ENCODE data around the gene LPP. TPM values are rescaled to one million over a fixed set of nuclear protein-coding genes. Genes with fewer than 3 reads are reported as not detected.
A peak's percentile ranks its signal among the peaks of the same experiment; 100 is the strongest.

The LPP gene
- total and polyA plus RNA-seq, 2 of the 13 experiments (the other 11 are each of a cell fraction or from before 2014, with no cell fraction given) = 19.2 to 29.9 TPM

DNA sequence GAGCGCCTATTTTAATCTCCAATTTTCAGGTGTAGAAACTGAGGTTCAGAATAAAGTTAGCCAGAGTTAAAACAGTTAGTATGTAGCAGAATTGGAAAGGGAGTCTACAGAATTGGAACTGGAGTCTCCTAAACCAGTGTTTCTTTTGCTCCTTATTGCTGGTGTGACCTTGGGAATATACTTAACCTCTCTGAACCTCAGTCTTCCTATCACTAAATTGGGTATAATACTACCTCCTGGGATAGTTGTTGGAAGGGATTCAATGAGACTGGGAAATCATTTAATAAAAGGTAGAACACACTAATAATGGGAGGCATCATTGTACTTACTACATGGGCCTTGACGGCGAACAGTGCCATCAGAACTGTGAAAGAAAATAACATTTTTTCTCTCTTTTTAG lies 55.1 kb downstream of the LPP start:
- in situ Hi-C loops (cut with HindIII; ENCODE audit: extremely low pct_ligation_motif_present, low pct_unique_long_range_greater_than_20kb) = loop anchor here (25.0 kb wide), 1 partner anchor 753 kb away; no protein-coding TSS in a partner anchor
- WGBS (ENCODE audit: low lambda C conversion rate) = 64% methylated on average over 3 of the region's 3 CpGs
- intact Hi-C loops (cut with micrococcal nuclease; ENCODE audit: unreplicated experiment) = loop anchor here (5.0 kb wide), 1 partner anchor 52 kb away; no protein-coding TSS in a partner anchor
- peaks cover 60% of the 10 kb centered on the region for H3K4me1 ChIP-seq (ENCODE audit: insufficient read depth, low read length)
- H3K27ac ChIP-seq (ENCODE audit: extremely low read length, insufficient read depth, low read length) = no peak overlapping the region
- H2AFZ ChIP-seq (ENCODE audit: low read length) = no peak overlapping the region
- ATAC-seq = no peak
- H3K36me3 ChIP-seq (replicated peaks in 1 of 2; ENCODE audit: control insufficient read depth in 1 of 2, insufficient read depth in 2 of 2, low read length in 2 of 2) = peaks cover 3 to 14% of the 10 kb centered on the region in 2 experiments; a peak in 2 of 5 replicates
- BruUV-seq (replicated peaks) = no TSS peak
- no peaks in the 10 kb centered on the region for H3K9me3 ChIP-seq (ENCODE audit: low read length)
- H3K4me2 ChIP-seq (ENCODE audit: low read depth, low read length) = no peak overlapping the region
- H3K27me3 ChIP-seq (ENCODE audit: control insufficient read depth in 1 of 2, insufficient read depth in 2 of 2, low read length in 2 of 2) = no peaks in the 10 kb centered on the region
- CTCF ChIA-PET (ENCODE audit: low intra/inter-chr PET ratio, low total read pairs) = no interaction called here
- peaks cover 73% of the 10 kb centered on the region for H3K79me2 ChIP-seq (ENCODE audit: insufficient read depth, low read length)
- DNase-seq (ENCODE audit: low spot score) = no peak
- POLR2A ChIA-PET = no interaction called here
- peak; percentile 72 for TF ChIP-seq ZNF629 (CRISPR knock-in tag; conservative IDR thresholded peaks at IDR 0.05)
- TF ChIP-seq, protein P1, sequence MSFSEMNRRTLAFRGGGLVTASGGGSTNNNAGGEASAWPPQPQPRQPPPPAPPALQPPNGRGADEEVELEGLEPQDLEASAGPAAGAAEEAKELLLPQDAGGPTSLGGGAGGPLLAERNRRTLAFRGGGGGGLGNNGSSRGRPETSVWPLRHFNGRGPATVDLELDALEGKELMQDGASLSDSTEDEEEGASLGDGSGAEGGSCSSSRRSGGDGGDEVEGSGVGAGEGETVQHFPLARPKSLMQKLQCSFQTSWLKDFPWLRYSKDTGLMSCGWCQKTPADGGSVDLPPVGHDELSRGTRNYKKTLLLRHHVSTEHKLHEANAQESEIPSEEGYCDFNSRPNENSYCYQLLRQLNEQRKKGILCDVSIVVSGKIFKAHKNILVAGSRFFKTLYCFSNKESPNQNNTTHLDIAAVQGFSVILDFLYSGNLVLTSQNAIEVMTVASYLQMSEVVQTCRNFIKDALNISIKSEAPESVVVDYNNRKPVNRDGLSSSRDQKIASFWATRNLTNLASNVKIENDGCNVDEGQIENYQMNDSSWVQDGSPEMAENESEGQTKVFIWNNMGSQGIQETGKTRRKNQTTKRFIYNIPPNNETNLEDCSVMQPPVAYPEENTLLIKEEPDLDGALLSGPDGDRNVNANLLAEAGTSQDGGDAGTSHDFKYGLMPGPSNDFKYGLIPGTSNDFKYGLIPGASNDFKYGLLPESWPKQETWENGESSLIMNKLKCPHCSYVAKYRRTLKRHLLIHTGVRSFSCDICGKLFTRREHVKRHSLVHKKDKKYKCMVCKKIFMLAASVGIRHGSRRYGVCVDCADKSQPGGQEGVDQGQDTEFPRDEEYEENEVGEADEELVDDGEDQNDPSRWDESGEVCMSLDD (CRISPR knock-in tag; IDR thresholded peaks at IDR 0.05; ENCODE audit: borderline replicate concordance) = no peak
- H4K20me1 ChIP-seq (ENCODE audit: insufficient read depth, low read length) = no peaks in the 10 kb centered on the region
- no peak overlapping the region for H3K9ac ChIP-seq (ENCODE audit: insufficient read depth, low read depth, low read length)
- no peak for FAIRE-seq
- no peak overlapping the region for H3K4me3 ChIP-seq (replicated peaks in 1 of 3; ENCODE audit: insufficient read depth in 1 of 3, low read depth in 2 of 3, low read length in 3 of 3)

DNA sequence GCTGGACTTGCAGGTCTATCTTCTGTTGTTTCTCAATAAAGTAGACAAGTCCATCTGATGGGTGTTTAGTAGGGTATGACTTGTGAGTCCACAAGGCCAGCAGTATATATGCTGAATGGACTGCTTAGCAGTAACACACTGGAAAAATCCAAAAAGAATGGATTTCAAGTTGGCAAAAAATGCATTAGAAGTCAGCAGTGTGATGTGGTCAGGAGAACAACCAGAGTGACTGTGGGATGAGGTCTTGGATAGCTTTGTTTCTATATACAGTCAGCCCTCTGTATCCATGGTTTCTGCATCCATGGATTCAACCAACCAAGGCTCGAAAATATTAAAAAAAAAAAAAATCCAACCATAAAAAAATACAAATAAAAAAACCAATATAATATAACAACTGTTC lies 55.8 kb downstream of the LPP start:
- Histone ChIP-seq H3K9ac (ENCODE audit: insufficient read depth, low read depth, low read length) (no peak overlapping the region), H3K27ac (ENCODE audit: extremely low read length, insufficient read depth, low read length) (no peak overlapping the region), H3K79me2 (ENCODE audit: insufficient read depth, low read length) (peaks cover 70% of the 10 kb centered on the region), H3K4me3 (replicated peaks in 1 of 3; ENCODE audit: insufficient read depth in 1 of 3, low read depth in 2 of 3, low read length in 3 of 3) (no peak overlapping the region), H3K4me1 (ENCODE audit: insufficient read depth, low read length) (peaks cover 67% of the 10 kb centered on the region), H3K36me3 (replicated peaks in 1 of 2; ENCODE audit: control insufficient read depth in 1 of 2, insufficient read depth in 2 of 2, low read length in 2 of 2) (peaks cover 3 to 14% of the 10 kb centered on the region in 2 experiments; a peak in 2 of 5 replicates), H3K27me3 (ENCODE audit: control insufficient read depth in 1 of 2, insufficient read depth in 2 of 2, low read length in 2 of 2) (no peaks in the 10 kb centered on the region), H3K9me3 (ENCODE audit: low read length) (no peaks in the 10 kb centered on the region), H3K4me2 (ENCODE audit: low read depth, low read length) (no peak overlapping the region), H2AFZ (ENCODE audit: low read length) (no peak overlapping the region), H4K20me1 (ENCODE audit: insufficient read depth, low read length) (no peaks in the 10 kb centered on the region)
- TF ChIP-seq ZNF530 (CRISPR knock-in tag; IDR thresholded peaks at IDR 0.05; ENCODE audit: low read depth) = no peak
- no peak for DNase-seq (ENCODE audit: low spot score)
- ATAC-seq = no peak
- no TSS peak for BruUV-seq (replicated peaks)
- 93% methylated on average over 1 of the region's 1 CpG for whole genome bisulfite sequencing (ENCODE audit: low lambda C conversion rate)
- intact Hi-C loops (cut with micrococcal nuclease; ENCODE audit: unreplicated experiment) (loop anchor here (5.0 kb wide), 1 partner anchor 52 kb away; no protein-coding TSS in a partner anchor), in situ Hi-C loops (cut with HindIII; ENCODE audit: extremely low pct_ligation_motif_present, low pct_unique_long_range_greater_than_20kb) (loop anchor here (25.0 kb wide), 1 partner anchor 753 kb away; no protein-coding TSS in a partner anchor)
- no peak for FAIRE-seq
- POLR2A ChIA-PET = no interaction called here
- CTCF ChIA-PET (ENCODE audit: low intra/inter-chr PET ratio, low total read pairs) = no interaction called here
